HepG2 (cell line): ENCODE results near the gene SMPD3. TPM values are rescaled to one million over a fixed set of nuclear protein-coding genes. Genes with fewer than 3 reads are reported as not detected.

Experiments used
- ATAC-seq: fragments of 200-7000 bp; cut with Tn5 transposase; 3 replicates; pipeline ENCODE4 v1.9.1; 2020; ENCODE audit warnings: mild to moderate bottlenecking, moderate library complexity
- BruUV-seq: library from RNA; stranded (reverse); fragments of 400-500 nt; replicated peaks from 2 replicates; lab custom pipeline; 2021; lab: Mats Ljungman, UMichigan
- CTCF ChIA-PET: fragments of 300-600 bp; formaldehyde crosslinking; extraction: SDS; loops from one replicate; lab custom pipeline; 2021; ENCODE audit warnings: low total read pairs, inconsistent platforms, low intra/inter-chr PET ratio; lab: Yijun Ruan, JAX
- POLR2A ChIA-PET: fragments of 350-600 bp; sonication (Branson Sonifier 250); formaldehyde crosslinking; loops from one replicate; lab custom pipeline; 2020; ENCODE audit warnings: antibody characterized with exemption, inconsistent platforms; lab: Yijun Ruan, JAX
- DNase-seq: peaks from one replicate; pipeline ENCODE4 v3.0.0-alpha.2; 2015; ENCODE audit warnings: low spot score
- FAIRE-seq: peaks from 3 replicates; lab custom pipeline; 2011; peaks lifted over from hg19 to GRCh38; lab: Jason Lieb, UNC
- H2AFZ ChIP-seq: one replicate; pipeline ENCODE4 v1.6.1; 2011; ENCODE audit warnings: low read length, inconsistent platforms
- H3K27ac ChIP-seq: fragments of 300-600 bp; 3 replicates; pipeline ENCODE4 v1.8.0; 2011; ENCODE audit warnings: mixed run types, mild to moderate bottlenecking, mixed read lengths, low read length, inconsistent platforms; ENCODE audit not compliant: insufficient read depth; ENCODE audit errors: extremely low read length
- H3K27me3 ChIP-seq, 2 experiments: fragments of 200-600 bp in 1 of 2; 2 replicates in 1 of 2; 3 replicates in 1 of 2; pipeline versions ENCODE4 v1.6.0 to v1.8.0; 2011; ENCODE audit warnings: low read length in 2 of 2, mild to moderate bottlenecking in 2 of 2, moderate library complexity in 2 of 2, inconsistent platforms in 1 of 2; ENCODE audit not compliant: insufficient read depth in 2 of 2, control insufficient read depth in 1 of 2
- H3K36me3 ChIP-seq, 2 experiments: fragments of 200-600 bp in 1 of 2; replicated peaks in 1 of 2; 2 replicates in 1 of 2; 3 replicates in 1 of 2; pipeline versions ENCODE4 v1.5.1 to v1.8.0; 2011; ENCODE audit warnings: low read length in 2 of 2, inconsistent platforms in 1 of 2; ENCODE audit not compliant: insufficient read depth in 2 of 2, control insufficient read depth in 1 of 2
- H3K4me1 ChIP-seq: 2 replicates; pipeline ENCODE4 v1.5.1; 2012; ENCODE audit warnings: low read length, inconsistent platforms; ENCODE audit not compliant: insufficient read depth
- H3K4me2 ChIP-seq: 2 replicates; pipeline ENCODE4 v1.6.0; 2011; ENCODE audit warnings: low read depth, low read length, inconsistent platforms
- H3K4me3 ChIP-seq, 3 experiments: fragments of 200-600 bp in 1 of 3; sonication (generic), shearing (Covaris generic) in 1 of 3; replicated peaks in 1 of 3; 2 replicates each; pipeline ENCODE4 v1.5.1; 2011 to 2016; ENCODE audit warnings: low read length in 3 of 3, inconsistent platforms in 2 of 3, low read depth in 2 of 3, mild to moderate bottlenecking in 2 of 3, control low read depth in 1 of 3, mixed read lengths in 1 of 3; ENCODE audit not compliant: insufficient read depth in 1 of 3
- H3K79me2 ChIP-seq: one replicate; pipeline ENCODE4 v1.6.1; 2011; ENCODE audit warnings: low read length, inconsistent platforms; ENCODE audit not compliant: insufficient read depth
- H3K9ac ChIP-seq: 2 replicates; pipeline ENCODE4 v1.6.0; 2011; ENCODE audit warnings: mild to moderate bottlenecking, low read depth, low read length, inconsistent platforms; ENCODE audit not compliant: insufficient read depth
- H3K9me3 ChIP-seq: 2 replicates; pipeline ENCODE4 v1.5.1; 2012; ENCODE audit warnings: mild to moderate bottlenecking, low read length
- H4K20me1 ChIP-seq: 2 replicates; pipeline ENCODE4 v1.6.0; 2011; ENCODE audit warnings: inconsistent platforms, mild to moderate bottlenecking, low read length, moderate library complexity; ENCODE audit not compliant: insufficient read depth
- DMAP1 ChIP-seq: IDR thresholded peaks from 2 replicates; pipeline ENCODE4 v1.6.1; 2016
- HNRNPH1 ChIP-seq: fragments of 200-400 bp; formaldehyde crosslinking; optimal IDR thresholded peaks from 2 replicates; pipeline ENCODE3; 2017; ENCODE audit warnings: mild to moderate bottlenecking, low read depth, low read length
- HNRNPL ChIP-seq: fragments of 200-400 bp; formaldehyde crosslinking; IDR thresholded peaks from 2 replicates; pipeline ENCODE4 v1.6.1; 2017; ENCODE audit warnings: mild to moderate bottlenecking, low read depth, low read length
- MYC ChIP-seq: sonication (generic); formaldehyde crosslinking; IDR thresholded peaks from 2 replicates; pipeline ENCODE4 v1.9.0; 2021; ENCODE audit warnings: missing genetic modification reagents, borderline replicate concordance
- SP1 ChIP-seq, 2 experiments: fragments of 450-650 bp in 1 of 2; sonication (generic) in 1 of 2; formaldehyde crosslinking in 1 of 2; IDR thresholded peaks; 2 replicates each; pipeline versions ENCODE4 v1.4.0 to v1.6.1; 2016 to 2020; ENCODE audit warnings: missing genetic modification reagents in 1 of 2
- ZFX ChIP-seq: sonication (generic); formaldehyde crosslinking; IDR thresholded peaks from 2 replicates; pipeline ENCODE4 v1.4.0; 2020; ENCODE audit warnings: mild to moderate bottlenecking, low read depth, missing genetic modification reagents, moderate library complexity
- ZNF24 ChIP-seq: fragments of 450-650 bp; IDR thresholded peaks from 2 replicates; pipeline ENCODE4 v1.6.1; 2017; ENCODE audit warnings: antibody characterized with exemption, mild to moderate bottlenecking
- ZNF496 ChIP-seq: sonication (generic); formaldehyde crosslinking; IDR thresholded peaks from 2 replicates; pipeline ENCODE4 v1.8.1; 2023; ENCODE audit warnings: mild to moderate bottlenecking, moderate library complexity, missing genetic modification reagents; ENCODE audit not compliant: insufficient replicate concordance
- ZNF720 ChIP-seq: sonication (generic); formaldehyde crosslinking; IDR thresholded peaks from 2 replicates; pipeline ENCODE4 v1.4.0; 2020; ENCODE audit warnings: missing genetic modification reagents
- WGBS: methylation state at CpG from one replicate; pipeline ENCODE4 v1.1.6; 2017; ENCODE audit warnings: low lambda C conversion rate; 5-methylcytosine and 5-hydroxymethylcytosine counted together
- in situ Hi-C: cut with HindIII; loops from 2 replicates; pipeline ENCODE4 v1.10.0; 2017; ENCODE audit warnings: low pct_unique_long_range_greater_than_20kb; ENCODE audit not compliant: extremely low pct_ligation_motif_present
- intact Hi-C: fragments of 100-400 bp; cut with micrococcal nuclease; formaldehyde crosslinking; loops from one replicate; pipeline ENCODE4 v1.10.0; 2022; ENCODE audit not compliant: unreplicated experiment
- polyA plus RNA-seq, 8 experiments: library from polyadenylated mRNA; depleted of rRNA in 3 of 8; stranded (reverse) in 7 of 8; unstranded in 1 of 8; fragments of >200 nt; fragmentation: Illumina TruSeq in 4 of 8; extraction: Trizol in 4 of 8; gene quantifications; 2 replicates each; pipeline versions ENCODE4 v1.2.1 to v1.2.3, GENCODE V29; 2011 to 2016; ENCODE audit warnings: low read depth in 4 of 8, missing spikeins in 1 of 8, mixed read lengths in 1 of 8; ENCODE audit not compliant: insufficient read depth in 1 of 8
- total RNA-seq, 5 experiments: library from RNA; depleted of rRNA; stranded (reverse); fragments of >200 nt; fragmentation: Illumina TruSeq; extraction: Trizol; gene quantifications; 2 replicates each; pipeline ENCODE4 v1.2.3, GENCODE V29; 2016; ENCODE audit warnings: low read depth in 1 of 5
- TF ChIP-seq, protein P1 (sequence below): sonication (generic); formaldehyde crosslinking; IDR thresholded peaks from 2 replicates; pipeline ENCODE4 v1.4.0; 2020; ENCODE audit warnings: mild to moderate bottlenecking, missing genetic modification reagents
- TF ChIP-seq, protein P2 (sequence below): sonication (generic); formaldehyde crosslinking; IDR thresholded peaks from 2 replicates; pipeline ENCODE4; 2020; ENCODE audit warnings: missing genetic modification reagents, mild to moderate bottlenecking, borderline replicate concordance
- TF ChIP-seq, protein P3 (sequence below): sonication (generic); formaldehyde crosslinking; IDR thresholded peaks from 2 replicates; pipeline ENCODE4 v1.4.0; 2020; ENCODE audit warnings: missing genetic modification reagents, borderline replicate concordance

The SMPD3 gene
- total and polyA plus RNA-seq, 2 of the 13 experiments (the other 11 are each of a cell fraction or from before 2014, with no cell fraction given): 0.07 to 0.32 TPM

DNA sequence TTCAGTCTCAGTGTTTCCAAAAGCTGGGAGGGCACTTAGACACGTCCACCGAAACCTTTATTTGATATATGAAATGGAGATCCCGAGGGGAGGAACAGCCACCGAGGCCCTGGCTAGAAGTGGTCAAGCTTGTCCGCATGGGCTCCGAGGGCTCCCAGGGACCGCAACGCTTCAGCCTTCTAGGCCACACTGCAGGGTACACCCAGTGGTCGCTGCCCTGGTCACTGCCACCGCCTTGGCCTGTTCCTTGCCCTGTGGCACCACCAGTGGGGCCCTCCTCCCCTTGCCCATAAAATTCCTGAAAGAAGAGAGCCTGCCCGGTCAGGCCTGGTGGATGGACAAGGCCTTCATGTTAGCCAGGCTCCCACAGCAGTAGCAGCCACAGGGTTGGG, 43.8 kb upstream of the SMPD3 start:
- in situ Hi-C loops: no loop called here
- TF ChIP-seq ZNF24 (no peak), DMAP1 (CRISPR knock-in tag) (no peak), HNRNPH1 (no peak), ZNF496 (CRISPR knock-in tag) (no peak), ZNF720 (no peak), HNRNPL (0 out of 2 replicates have a peak, but pooled peaks have one; percentile 37), MYC (CRISPR knock-in tag) (no peak), SP1 (IDR thresholded peaks at IDR 0.05) (no peak), SP1 (CRISPR knock-in tag; IDR thresholded peaks at IDR 0.05) (no peak), ZFX (CRISPR knock-in tag) (0 out of 2 replicates have a peak, but pooled peaks have one; percentile 14)
- TF ChIP-seq, protein P1, sequence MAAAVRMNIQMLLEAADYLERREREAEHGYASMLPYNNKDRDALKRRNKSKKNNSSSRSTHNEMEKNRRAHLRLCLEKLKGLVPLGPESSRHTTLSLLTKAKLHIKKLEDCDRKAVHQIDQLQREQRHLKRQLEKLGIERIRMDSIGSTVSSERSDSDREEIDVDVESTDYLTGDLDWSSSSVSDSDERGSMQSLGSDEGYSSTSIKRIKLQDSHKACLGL (CRISPR knock-in tag): no peak
- TF ChIP-seq, protein P2, sequence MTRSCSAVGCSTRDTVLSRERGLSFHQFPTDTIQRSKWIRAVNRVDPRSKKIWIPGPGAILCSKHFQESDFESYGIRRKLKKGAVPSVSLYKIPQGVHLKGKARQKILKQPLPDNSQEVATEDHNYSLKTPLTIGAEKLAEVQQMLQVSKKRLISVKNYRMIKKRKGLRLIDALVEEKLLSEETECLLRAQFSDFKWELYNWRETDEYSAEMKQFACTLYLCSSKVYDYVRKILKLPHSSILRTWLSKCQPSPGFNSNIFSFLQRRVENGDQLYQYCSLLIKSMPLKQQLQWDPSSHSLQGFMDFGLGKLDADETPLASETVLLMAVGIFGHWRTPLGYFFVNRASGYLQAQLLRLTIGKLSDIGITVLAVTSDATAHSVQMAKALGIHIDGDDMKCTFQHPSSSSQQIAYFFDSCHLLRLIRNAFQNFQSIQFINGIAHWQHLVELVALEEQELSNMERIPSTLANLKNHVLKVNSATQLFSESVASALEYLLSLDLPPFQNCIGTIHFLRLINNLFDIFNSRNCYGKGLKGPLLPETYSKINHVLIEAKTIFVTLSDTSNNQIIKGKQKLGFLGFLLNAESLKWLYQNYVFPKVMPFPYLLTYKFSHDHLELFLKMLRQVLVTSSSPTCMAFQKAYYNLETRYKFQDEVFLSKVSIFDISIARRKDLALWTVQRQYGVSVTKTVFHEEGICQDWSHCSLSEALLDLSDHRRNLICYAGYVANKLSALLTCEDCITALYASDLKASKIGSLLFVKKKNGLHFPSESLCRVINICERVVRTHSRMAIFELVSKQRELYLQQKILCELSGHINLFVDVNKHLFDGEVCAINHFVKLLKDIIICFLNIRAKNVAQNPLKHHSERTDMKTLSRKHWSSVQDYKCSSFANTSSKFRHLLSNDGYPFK (CRISPR knock-in tag): no peak
- TF ChIP-seq, protein P3, sequence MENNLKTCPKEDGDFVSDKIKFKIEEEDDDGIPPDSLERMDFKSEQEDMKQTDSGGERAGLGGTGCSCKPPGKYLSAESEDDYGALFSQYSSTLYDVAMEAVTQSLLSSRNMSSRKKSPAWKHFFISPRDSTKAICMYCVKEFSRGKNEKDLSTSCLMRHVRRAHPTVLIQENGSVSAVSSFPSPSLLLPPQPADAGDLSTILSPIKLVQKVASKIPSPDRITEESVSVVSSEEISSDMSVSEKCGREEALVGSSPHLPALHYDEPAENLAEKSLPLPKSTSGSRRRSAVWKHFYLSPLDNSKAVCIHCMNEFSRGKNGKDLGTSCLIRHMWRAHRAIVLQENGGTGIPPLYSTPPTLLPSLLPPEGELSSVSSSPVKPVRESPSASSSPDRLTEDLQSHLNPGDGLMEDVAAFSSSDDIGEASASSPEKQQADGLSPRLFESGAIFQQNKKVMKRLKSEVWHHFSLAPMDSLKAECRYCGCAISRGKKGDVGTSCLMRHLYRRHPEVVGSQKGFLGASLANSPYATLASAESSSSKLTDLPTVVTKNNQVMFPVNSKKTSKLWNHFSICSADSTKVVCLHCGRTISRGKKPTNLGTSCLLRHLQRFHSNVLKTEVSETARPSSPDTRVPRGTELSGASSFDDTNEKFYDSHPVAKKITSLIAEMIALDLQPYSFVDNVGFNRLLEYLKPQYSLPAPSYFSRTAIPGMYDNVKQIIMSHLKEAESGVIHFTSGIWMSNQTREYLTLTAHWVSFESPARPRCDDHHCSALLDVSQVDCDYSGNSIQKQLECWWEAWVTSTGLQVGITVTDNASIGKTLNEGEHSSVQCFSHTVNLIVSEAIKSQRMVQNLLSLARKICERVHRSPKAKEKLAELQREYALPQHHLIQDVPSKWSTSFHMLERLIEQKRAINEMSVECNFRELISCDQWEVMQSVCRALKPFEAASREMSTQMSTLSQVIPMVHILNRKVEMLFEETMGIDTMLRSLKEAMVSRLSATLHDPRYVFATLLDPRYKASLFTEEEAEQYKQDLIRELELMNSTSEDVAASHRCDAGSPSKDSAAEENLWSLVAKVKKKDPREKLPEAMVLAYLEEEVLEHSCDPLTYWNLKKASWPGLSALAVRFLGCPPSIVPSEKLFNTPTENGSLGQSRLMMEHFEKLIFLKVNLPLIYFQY: no peak
- TF ChIP-seq, all 625 proteins: peak for 2
- peaks cover 12% of the 10 kb centered on the region for H3K9me3 ChIP-seq
- no peak overlapping the region for H3K4me3 ChIP-seq
- H3K9ac ChIP-seq: no peak overlapping the region
- 0 out of 2 replicates have a peak, but pooled peaks cover 1% of the 10 kb centered on the region for H3K4me1 ChIP-seq
- H3K27ac ChIP-seq: no peak overlapping the region
- H3K27me3 ChIP-seq: no peaks in the 10 kb centered on the region; a peak in 1 of 5 replicates
- peak; percentile 27 for ATAC-seq
- H2AFZ ChIP-seq: no peak overlapping the region
- ChIA-PET CTCF (no interaction called here), POLR2A (no interaction called here)
- H3K36me3 ChIP-seq: no peaks in the 10 kb centered on the region
- H3K79me2 ChIP-seq: no peaks in the 10 kb centered on the region
- intact Hi-C loops: no loop called here
- H3K4me2 ChIP-seq: no peak overlapping the region
- FAIRE-seq: no peak
- DNase-seq: no peak
- H4K20me1 ChIP-seq: no peaks in the 10 kb centered on the region
- no TSS peak for BruUV-seq
- 33% methylated on average over 8 of the region's 11 CpGs for WGBS
